Psoas muscle (tissue), 8 donors: ENCODE measurements around the gene IL5RA. TPM values are rescaled to one million over a fixed set of nuclear protein-coding genes. Genes with fewer than 3 reads are reported as not detected.

ENCODE experiments used
- ATAC-seq, 4 donors: fragments of 200-7000 bp; cut with Tn5 transposase; one replicate each; pipeline ENCODE4 v1.9.1; 2020; ENCODE audit warnings: moderate library complexity in 3 of 4, mild to moderate bottlenecking in 2 of 4
- DNase-seq, 2 donors: peaks; one replicate each; pipeline ENCODE4 v3.0.0-alpha.2; 2020
- H3K27ac ChIP-seq: fragments of 200-600 bp; one replicate; pipeline ENCODE4 v1.8.0; 2022
- H3K27me3 ChIP-seq, 3 donors: fragments of 200-600 bp in 1 of 3; one replicate each; pipeline versions ENCODE4 v1.6.1 to v1.8.0; 2013 to 2022; ENCODE audit warnings: low read length in 2 of 3, mild to moderate bottlenecking in 2 of 3, moderate library complexity in 1 of 3; ENCODE audit not compliant: insufficient read depth in 3 of 3
- H3K36me3 ChIP-seq, 2 donors: fragments of 200-600 bp in 1 of 2; one replicate each; pipeline versions ENCODE4 v1.6.1 to v1.8.0; 2013 to 2022; ENCODE audit warnings: low read depth in 1 of 2, mild to moderate bottlenecking in 1 of 2, moderate library complexity in 1 of 2; ENCODE audit not compliant: insufficient read depth in 1 of 2
- H3K4me1 ChIP-seq: fragments of 200-600 bp; one replicate; pipeline ENCODE4 v1.8.0; 2022
- H3K4me3 ChIP-seq: fragments of 200-600 bp; one replicate; pipeline ENCODE4 v1.8.0; 2022; ENCODE audit warnings: mild to moderate bottlenecking
- H3K9me3 ChIP-seq: fragments of 200-600 bp; one replicate; pipeline ENCODE4 v1.8.0; 2022
- CTCF ChIP-seq: fragments of 200-600 bp; IDR thresholded peaks from one replicate; pipeline ENCODE4 v1.8.0; 2022; ENCODE audit warnings: antibody characterized with exemption
- WGBS, 3 donors: extraction: QIAGEN DNeasy Blood & Tissue Kit; methylation state at CpG; one replicate each; pipeline versions ENCODE4 v1.1.6 to v1.1.7; 2013; 5-methylcytosine and 5-hydroxymethylcytosine counted together
- intact Hi-C, 2 donors: fragments of 100-400 bp; cut with DNase I; formaldehyde crosslinking; loops; one replicate each; pipeline versions ENCODE4 v1.11.0 to v1.14.2; 2022
- long read RNA-seq, 2 donors: library from polyadenylated mRNA; unstranded; transcript quantifications; one replicate each; pipeline ENCODE4 v2.0.0, GENCODE V29; 2021
- polyA plus RNA-seq, 3 donors: library from polyadenylated mRNA; stranded (reverse); fragments of 200-250 nt; gene quantifications; one replicate each; pipeline ENCODE4 v1.2.3, GENCODE V29; 2013
- total RNA-seq, 4 donors: library from RNA; stranded (reverse); fragmentation: NEBNext Ultra II Directional in 2 of 4; extraction: Animal tissue kit (Norgen Biotek cat#: 25700) in 2 of 4; gene quantifications; one replicate each; pipeline versions ENCODE4 v1.2.1 to v1.2.4, GENCODE V29; 2021 to 2023
- donor health status: healthy with polysubstance abuse.
- donor health status: DM: no; HTN: no; CAD: no; lungs with moderate emphysema.
- donor health status: Bipolar disorder and iron deficiency.
- donor health status: healthy.
- donor health status: DM: yes; HTN: yes; CAD: no.
- donor health status: DM: no; HTN: no; CAD: no.
- donor health status: DM: no; HTN: no; CAD: no.
- donor health status: DM: yes; HTN: yes; CAD: no.

Gene IL5RA, protein sequence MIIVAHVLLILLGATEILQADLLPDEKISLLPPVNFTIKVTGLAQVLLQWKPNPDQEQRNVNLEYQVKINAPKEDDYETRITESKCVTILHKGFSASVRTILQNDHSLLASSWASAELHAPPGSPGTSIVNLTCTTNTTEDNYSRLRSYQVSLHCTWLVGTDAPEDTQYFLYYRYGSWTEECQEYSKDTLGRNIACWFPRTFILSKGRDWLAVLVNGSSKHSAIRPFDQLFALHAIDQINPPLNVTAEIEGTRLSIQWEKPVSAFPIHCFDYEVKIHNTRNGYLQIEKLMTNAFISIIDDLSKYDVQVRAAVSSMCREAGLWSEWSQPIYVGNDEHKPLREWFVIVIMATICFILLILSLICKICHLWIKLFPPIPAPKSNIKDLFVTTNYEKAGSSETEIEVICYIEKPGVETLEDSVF
- under 1 TPM in 1 of 4 donors, not detected in 3; 0.19 TPM for total RNA-seq
- polyA plus RNA-seq, result under 1 TPM in 1 of 3 donors, not detected in 2; 0.08 TPM
- long read RNA-seq, donor 1, result 0 reads
- long read RNA-seq, donor 2, result 0 reads

DNA sequence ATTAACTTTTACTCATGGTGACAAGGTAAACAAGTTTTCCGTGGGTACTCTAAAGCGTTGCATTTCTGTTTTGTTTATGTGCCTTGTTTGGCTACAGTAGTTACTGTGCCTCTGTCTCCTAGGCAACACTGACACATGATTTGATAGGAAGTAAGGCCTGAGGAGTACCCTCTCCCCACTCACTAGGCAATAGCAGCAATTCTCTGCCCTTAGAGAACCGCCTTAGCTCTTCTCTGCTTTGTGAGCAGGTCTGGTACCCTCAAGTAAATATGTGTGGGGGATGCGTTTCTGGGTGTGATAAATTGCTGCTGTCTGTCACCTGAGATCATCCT, at the start of gene IL5RA:
IL5RA (minus strand) TSS at position 76 of the 332 bp plus-strand sequence. CDS start 5,390 bp downstream, outside the sequence.
- intact Hi-C loops, result no loop called here
- Histone ChIP-seq H3K4me3 (no peak within 1 kb of the TSS), H3K36me3 (no peaks in the 10 kb centered on the region), H3K27ac (no peak within 1 kb of the TSS), H3K27me3 (peaks cover 0 to 2% (median 0%) of the 10 kb centered on the region in 3 donors), H3K9me3 (no peaks in the 10 kb centered on the region), H3K4me1 (no peaks in the 10 kb centered on the region)
- TF ChIP-seq CTCF, result no peak
- WGBS, 3 donors, result 32 to 40% (median 36%) methylated on average over 4 of the region's 4 CpGs
- no peak for DNase-seq
- no peak for ATAC-seq

- WGBS, 3 donors, result 81 to 87% (median 84%) methylated on average over 8 of the region's 8 CpGs
- ATAC-seq (no peak), DNase-seq (no peak)
- no peaks in the 10 kb centered on the region for H3K4me1 ChIP-seq
- H3K9me3 ChIP-seq, result no peaks in the 10 kb centered on the region
- peaks cover 9 to 97% of the 10 kb centered on the region in 2 donors for H3K36me3 ChIP-seq
- no peaks in the 10 kb centered on the region for H3K27me3 ChIP-seq
- intact Hi-C loops, result no loop called here
- no peak overlapping the region for H3K27ac ChIP-seq
- no peak for TF ChIP-seq CTCF
- H3K4me3 ChIP-seq, result no peak overlapping the region
These were observed 47.3 kb upstream of the IL5RA start for GRCh38 chr3:3157484-3157883.

GRCh38 chr3:3154879-3155610, 44.9 kb upstream of the IL5RA start:
- no peaks in the 10 kb centered on the region for H3K9me3 ChIP-seq
- H3K4me3 ChIP-seq, result no peak overlapping the region
- TF ChIP-seq CTCF, result no peak
- H3K36me3 ChIP-seq, result peaks cover 9 to 97% of the 10 kb centered on the region in 2 donors
- WGBS, 3 donors, result 85 to 92% (median 89%) methylated on average over 5 of the region's 5 CpGs
- DNase-seq (no peak), ATAC-seq (no peak)
- H3K27me3 ChIP-seq, result no peaks in the 10 kb centered on the region
- H3K27ac ChIP-seq, result no peak overlapping the region
- H3K4me1 ChIP-seq, result no peaks in the 10 kb centered on the region
- intact Hi-C loops, result no loop called here

DNA sequence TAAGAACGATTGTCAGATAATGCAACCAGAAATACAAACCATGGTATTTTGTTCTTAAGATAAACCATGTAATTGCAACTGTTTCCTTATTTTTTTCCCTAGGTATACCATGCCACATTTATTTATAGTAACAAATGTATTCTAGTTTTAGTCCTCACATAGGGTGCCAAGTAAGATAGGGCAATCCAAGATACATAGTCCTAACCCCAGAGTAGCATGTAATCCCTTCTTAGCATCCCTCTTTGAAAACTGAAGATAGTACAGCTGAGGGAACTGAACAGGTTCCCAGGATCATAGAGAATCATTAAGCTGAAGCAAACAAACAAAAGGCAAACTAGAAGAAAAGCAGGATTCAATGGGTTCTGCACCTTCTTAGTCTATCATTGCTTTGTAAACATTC, 41.3 kb upstream of the IL5RA start:
- H3K9me3 ChIP-seq, result no peaks in the 10 kb centered on the region
- no peak overlapping the region for H3K27ac ChIP-seq
- peaks cover 6 to 97% of the 10 kb centered on the region in 2 donors for H3K36me3 ChIP-seq
- TF ChIP-seq CTCF, result no peak
- no peak overlapping the region for H3K4me3 ChIP-seq
- DNase-seq (no peak), ATAC-seq (peak in 1 of 4 donors; percentile 64)
- H3K4me1 ChIP-seq, result no peaks in the 10 kb centered on the region
- intact Hi-C loops, result no loop called here
- no peaks in the 10 kb centered on the region for H3K27me3 ChIP-seq
- 23 to 41% (median 29%) methylated on average over 1 of the region's 1 CpG for WGBS, 3 donors
